IMR-90 (cell line): Measurements from ENCODE around the gene C17orf107. TPM values are rescaled to one million over a fixed set of nuclear protein-coding genes. Genes with fewer than 3 reads are reported as not detected.

ENCODE experiments used
- ATAC-seq: fragments of 200-7000 bp; cut with Tn5 transposase; 2 replicates; pipeline ENCODE4 v1.9.1; 2020; ENCODE audit warnings: low read depth, mild to moderate bottlenecking, moderate library complexity
- BruUV-seq: library from RNA; stranded (reverse); fragments of 400-500 nt; replicated peaks from 2 replicates; lab custom pipeline; 2021; lab: Mats Ljungman, UMichigan
- CTCF ChIA-PET: fragments of 300-600 bp; formaldehyde crosslinking; extraction: SDS; loops from one replicate; lab custom pipeline; 2021; ENCODE audit warnings: antibody characterized with exemption; lab: Yijun Ruan, JAX
- POLR2A ChIA-PET: fragments of 300-600 bp; sonication (Branson Sonifier 250); formaldehyde crosslinking; loops from one replicate; lab custom pipeline; 2022; ENCODE audit warnings: antibody characterized with exemption; ENCODE audit not compliant: unreplicated experiment; lab: Charles Lee
- DNase-seq: peaks from one replicate; pipeline ENCODE4 v3.0.0; 2013
- H2AFZ ChIP-seq: replicated peaks from 2 replicates; pipeline ENCODE3; 2013; ENCODE audit warnings: low read length, mild to moderate bottlenecking; ENCODE audit not compliant: poor library complexity
- H2AK5ac ChIP-seq: 2 replicates; pipeline ENCODE4 v1.6.1; 2013; ENCODE audit warnings: low read depth, low read length, inconsistent platforms
- H2AK9ac ChIP-seq: replicated peaks from 2 replicates; pipeline ENCODE3; 2013; ENCODE audit warnings: mild to moderate bottlenecking, low read depth, low read length, moderate library complexity; ENCODE audit not compliant: poor library complexity
- H2BK120ac ChIP-seq: 2 replicates; pipeline ENCODE4 v1.6.1; 2013; ENCODE audit warnings: low read depth, low read length, inconsistent platforms
- H2BK15ac ChIP-seq: 3 replicates; pipeline ENCODE4 v1.6.1; 2013; ENCODE audit warnings: low read depth, low read length, inconsistent platforms
- H2BK20ac ChIP-seq: 2 replicates; pipeline ENCODE4 v1.6.1; 2013; ENCODE audit warnings: low read depth, mild to moderate bottlenecking, inconsistent platforms, low read length, moderate library complexity
- H2BK5ac ChIP-seq: 2 replicates; pipeline ENCODE4 v1.6.1; 2013; ENCODE audit warnings: mild to moderate bottlenecking, low read depth, low read length, inconsistent platforms; ENCODE audit not compliant: poor library complexity, severe bottlenecking
- H3K14ac ChIP-seq: replicated peaks from 2 replicates; pipeline ENCODE4 v1.6.1; 2013; ENCODE audit warnings: low read depth, low read length, inconsistent platforms
- H3K18ac ChIP-seq: 2 replicates; pipeline ENCODE4 v1.6.1; 2013; ENCODE audit warnings: low read depth, low read length, control low read depth
- H3K23ac ChIP-seq: 2 replicates; pipeline ENCODE4 v1.6.1; 2013; ENCODE audit warnings: low read depth, low read length, inconsistent platforms
- H3K27ac ChIP-seq: 2 replicates; pipeline ENCODE4 v1.5.1; 2013; ENCODE audit warnings: mild to moderate bottlenecking, control low read depth, low read length; ENCODE audit not compliant: insufficient read depth
- H3K27me3 ChIP-seq: 2 replicates; pipeline ENCODE4 v1.6.1; 2013; ENCODE audit warnings: low read length; ENCODE audit not compliant: control insufficient read depth, insufficient read depth
- H3K36me3 ChIP-seq: 2 replicates; pipeline ENCODE4 v1.6.1; 2013; ENCODE audit warnings: low read length, mixed read lengths; ENCODE audit not compliant: control insufficient read depth, insufficient read depth
- H3K4ac ChIP-seq: 2 replicates; pipeline ENCODE4 v1.6.1; 2013; ENCODE audit warnings: low read depth, low read length, inconsistent platforms
- H3K4me1 ChIP-seq: 2 replicates; pipeline ENCODE4 v1.6.1; 2013; ENCODE audit warnings: low read length, mixed read lengths; ENCODE audit not compliant: control insufficient read depth, insufficient read depth
- H3K4me2 ChIP-seq: 2 replicates; pipeline ENCODE4 v1.6.1; 2013; ENCODE audit warnings: low read depth, mild to moderate bottlenecking, control low read depth, low read length, moderate library complexity
- H3K4me3 ChIP-seq: 2 replicates; pipeline ENCODE4 v1.5.1; 2013; ENCODE audit warnings: low read depth, mild to moderate bottlenecking, control low read depth, low read length, moderate library complexity; ENCODE audit not compliant: insufficient read depth
- H3K56ac ChIP-seq: 2 replicates; pipeline ENCODE4 v1.6.1; 2013; ENCODE audit warnings: low read length, inconsistent platforms; ENCODE audit not compliant: insufficient read depth; ENCODE audit errors: extremely low read depth
- H3K79me1 ChIP-seq, 2 experiments: 2 replicates each; pipeline ENCODE4 v1.6.1; 2013; ENCODE audit warnings: low read length in 2 of 2, inconsistent platforms in 1 of 2, low read depth in 1 of 2
- H3K9ac ChIP-seq: 2 replicates; pipeline ENCODE4 v1.6.1; 2013; ENCODE audit warnings: low read depth, low read length, control low read depth
- H3K9me1 ChIP-seq: 2 replicates; pipeline ENCODE4 v1.6.1; 2013; ENCODE audit warnings: low read length, inconsistent platforms; ENCODE audit not compliant: insufficient read depth
- H3K9me3 ChIP-seq: 2 replicates; pipeline ENCODE4 v1.6.1; 2013; ENCODE audit warnings: low read length; ENCODE audit not compliant: control insufficient read depth, insufficient read depth
- H4K20me1 ChIP-seq: 2 replicates; pipeline ENCODE4 v1.6.1; 2013; ENCODE audit warnings: low read length, inconsistent platforms; ENCODE audit not compliant: insufficient read depth
- H4K5ac ChIP-seq: 2 replicates; pipeline ENCODE4 v1.6.1; 2013; ENCODE audit warnings: mild to moderate bottlenecking, low read depth, low read length, control low read depth
- H4K8ac ChIP-seq, 2 experiments: 2 replicates each; pipeline ENCODE4 v1.6.1; 2013; ENCODE audit warnings: low read depth in 2 of 2, low read length in 2 of 2, control low read depth in 1 of 2, inconsistent platforms in 1 of 2
- H4K91ac ChIP-seq: 2 replicates; pipeline ENCODE4 v1.6.1; 2013; ENCODE audit warnings: low read depth, low read length, inconsistent platforms; ENCODE audit not compliant: insufficient read depth
- BHLHE40 ChIP-seq: fragments of 150-350 bp; IDR thresholded peaks from 2 replicates; pipeline ENCODE4 v1.6.1; 2016; ENCODE audit warnings: mild to moderate bottlenecking, low read depth, low read length
- CEBPB ChIP-seq: IDR thresholded peaks from 2 replicates; pipeline ENCODE4 v1.6.1; 2012; ENCODE audit warnings: low read depth, low read length, improper control_type of control experiment
- CHD1 ChIP-seq: IDR thresholded peaks from 2 replicates; pipeline ENCODE4 v1.6.1; 2012; ENCODE audit warnings: low read depth, low read length, improper control_type of control experiment
- FOS ChIP-seq: fragments of 150-350 bp; IDR thresholded peaks from 2 replicates; pipeline ENCODE4 v1.6.1; 2016; ENCODE audit warnings: low read depth, low read length
- MAFK ChIP-seq: IDR thresholded peaks from 2 replicates; pipeline ENCODE4 v1.6.1; 2012; ENCODE audit warnings: low read depth, low read length, improper control_type of control experiment
- MAZ ChIP-seq: IDR thresholded peaks from 2 replicates; pipeline ENCODE4 v1.6.1; 2012; ENCODE audit warnings: low read depth, mild to moderate bottlenecking, low read length, improper control_type of control experiment, moderate library complexity, borderline replicate concordance
- MXI1 ChIP-seq: IDR thresholded peaks from 2 replicates; pipeline ENCODE4 v1.6.1; 2012; ENCODE audit warnings: low read depth, mild to moderate bottlenecking, low read length, moderate library complexity, borderline replicate concordance
- NFE2L2 ChIP-seq: fragments of 150-350 bp; IDR thresholded peaks from 2 replicates; pipeline ENCODE4 v1.6.1; 2016; ENCODE audit warnings: low read depth, mild to moderate bottlenecking, low read length
- POLR2A ChIP-seq: IDR thresholded peaks from 2 replicates; pipeline ENCODE4 v1.6.1; 2012; ENCODE audit warnings: mild to moderate bottlenecking, low read depth, low read length
- RAD21 ChIP-seq: IDR thresholded peaks from 2 replicates; pipeline ENCODE4 v1.6.1; 2012; ENCODE audit warnings: low read length, improper control_type of control experiment
- RFX5 ChIP-seq: IDR thresholded peaks from 2 replicates; pipeline ENCODE4 v1.8.0; 2012; ENCODE audit warnings: low read depth, mild to moderate bottlenecking, low read length, moderate library complexity
- SMC3 ChIP-seq: fragments of 150-350 bp; IDR thresholded peaks from 2 replicates; pipeline ENCODE4 v1.6.1; 2016; ENCODE audit warnings: low read depth, mild to moderate bottlenecking, antibody characterized with exemption, low read length, moderate library complexity
- WGBS, 2 experiments: methylation state at CpG; one replicate each; pipeline versions ENCODE4 v1.1.5 to v1.1.7; 2013; ENCODE audit warnings: missing lambda C conversion rate in 2 of 2; ENCODE audit not compliant: insufficient read length in 1 of 2; ENCODE audit errors: extremely low coverage in 2 of 2; 5-methylcytosine and 5-hydroxymethylcytosine counted together
- dilution Hi-C: fragments of 300-500 bp; cut with HindIII; formaldehyde crosslinking; loops from one replicate; pipeline ENCODE4 v1.14.3; 2018; ENCODE audit warnings: low sequenced_read_pairs; ENCODE audit not compliant: unreplicated experiment
- in situ Hi-C: fragments of 300-500 bp; cut with MboI; formaldehyde crosslinking; loops from 3 replicates; pipeline ENCODE4 v1.14.3; 2019; ENCODE audit warnings: low sequenced_read_pairs, inconsistent platforms, mixed read lengths
- intact Hi-C: fragments of 100-400 bp; cut with micrococcal nuclease; formaldehyde crosslinking; loops from 2 replicates; pipeline ENCODE4 v1.10.0; 2022
- polyA plus RNA-seq, 3 experiments: library from polyadenylated mRNA; depleted of rRNA; stranded (reverse); fragments of >200 nt; gene quantifications; 2 replicates each; pipeline ENCODE4 v1.2.3, GENCODE V29; 2012; ENCODE audit warnings: low replicate concordance in 1 of 3
- total RNA-seq: library from RNA; depleted of rRNA; stranded (reverse); fragments of >200 nt; gene quantifications from 2 replicates; pipeline ENCODE4 v1.2.3, GENCODE V29; 2012
- TF ChIP-seq, protein P1 (sequence below): conservative IDR thresholded peaks from 2 replicates; pipeline ENCODE4 v1.5.1; 2012; ENCODE audit warnings: mild to moderate bottlenecking, low read depth, low read length, improper control_type of control experiment
- TF ChIP-seq, protein P2 (sequence below): fragments of 150-350 bp; IDR thresholded peaks from 2 replicates; pipeline ENCODE4 v1.6.1; 2016; ENCODE audit warnings: low read depth, mild to moderate bottlenecking, low read length, moderate library complexity, borderline replicate concordance
- TF ChIP-seq, protein P3 (sequence below): fragments of 150-350 bp; IDR thresholded peaks from 2 replicates; pipeline ENCODE4 v1.6.1; 2017; ENCODE audit warnings: mild to moderate bottlenecking, antibody characterized with exemption, low read length, low read depth

C17orf107 gene
- total and polyA plus RNA-seq, 2 of the 4 experiments (the other 2 are of a cell fraction), result 0.54 to 0.82 TPM

DNA sequence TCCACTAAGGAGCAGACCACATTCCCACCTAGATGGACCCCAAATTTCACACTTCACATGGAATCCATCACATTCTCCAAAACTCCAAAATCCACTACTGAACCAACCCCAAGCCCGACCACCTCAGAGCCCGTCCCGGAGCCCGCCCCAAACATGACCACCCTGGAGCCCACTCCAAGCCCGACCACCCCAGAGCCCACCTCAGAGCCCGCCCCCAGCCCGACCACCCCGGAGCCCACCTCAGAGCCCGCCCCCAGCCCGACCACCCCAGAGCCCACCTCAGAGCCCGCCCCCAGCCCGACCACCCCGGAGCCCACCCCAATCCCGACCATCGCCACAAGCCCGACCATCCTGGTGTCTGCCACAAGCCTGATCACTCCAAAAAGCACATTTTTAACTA lies 34.3 kb downstream of the C17orf107 start:
- H4K91ac ChIP-seq, result no peak overlapping the region
- H3K18ac ChIP-seq, result no peak overlapping the region
- H2AK5ac ChIP-seq, result no peak overlapping the region
- DNase-seq, result no peak
- dilution Hi-C loops, result no loop called here
- H3K23ac ChIP-seq, result no peak overlapping the region
- intact Hi-C loops, result no loop called here
- H3K14ac ChIP-seq, result no peak overlapping the region
- no peak overlapping the region for H3K56ac ChIP-seq
- H2BK15ac ChIP-seq, result no peak overlapping the region
- in situ Hi-C loops, result no loop called here
- no peaks in the 10 kb centered on the region for H3K9me3 ChIP-seq
- H4K8ac ChIP-seq, result no peak overlapping the region
- no peak overlapping the region for H4K5ac ChIP-seq
- WGBS, 2 experiments, result 76% methylated on average over 3 of the region's 16 CpGs; no CpG with 5 or more reads in 1 of the 2 experiments
- BruUV-seq, result no TSS peak
- TF ChIP-seq BHLHE40, result no peak
- TF ChIP-seq RFX5, result no peak
- TF ChIP-seq SMC3, result no peak
- TF ChIP-seq NFE2L2, result no peak
- TF ChIP-seq CEBPB, result no peak
- TF ChIP-seq, protein P1, sequence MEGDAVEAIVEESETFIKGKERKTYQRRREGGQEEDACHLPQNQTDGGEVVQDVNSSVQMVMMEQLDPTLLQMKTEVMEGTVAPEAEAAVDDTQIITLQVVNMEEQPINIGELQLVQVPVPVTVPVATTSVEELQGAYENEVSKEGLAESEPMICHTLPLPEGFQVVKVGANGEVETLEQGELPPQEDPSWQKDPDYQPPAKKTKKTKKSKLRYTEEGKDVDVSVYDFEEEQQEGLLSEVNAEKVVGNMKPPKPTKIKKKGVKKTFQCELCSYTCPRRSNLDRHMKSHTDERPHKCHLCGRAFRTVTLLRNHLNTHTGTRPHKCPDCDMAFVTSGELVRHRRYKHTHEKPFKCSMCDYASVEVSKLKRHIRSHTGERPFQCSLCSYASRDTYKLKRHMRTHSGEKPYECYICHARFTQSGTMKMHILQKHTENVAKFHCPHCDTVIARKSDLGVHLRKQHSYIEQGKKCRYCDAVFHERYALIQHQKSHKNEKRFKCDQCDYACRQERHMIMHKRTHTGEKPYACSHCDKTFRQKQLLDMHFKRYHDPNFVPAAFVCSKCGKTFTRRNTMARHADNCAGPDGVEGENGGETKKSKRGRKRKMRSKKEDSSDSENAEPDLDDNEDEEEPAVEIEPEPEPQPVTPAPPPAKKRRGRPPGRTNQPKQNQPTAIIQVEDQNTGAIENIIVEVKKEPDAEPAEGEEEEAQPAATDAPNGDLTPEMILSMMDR, result no peak
- no peak for TF ChIP-seq MXI1
- TF ChIP-seq CHD1, result no peak
- TF ChIP-seq, protein P2, sequence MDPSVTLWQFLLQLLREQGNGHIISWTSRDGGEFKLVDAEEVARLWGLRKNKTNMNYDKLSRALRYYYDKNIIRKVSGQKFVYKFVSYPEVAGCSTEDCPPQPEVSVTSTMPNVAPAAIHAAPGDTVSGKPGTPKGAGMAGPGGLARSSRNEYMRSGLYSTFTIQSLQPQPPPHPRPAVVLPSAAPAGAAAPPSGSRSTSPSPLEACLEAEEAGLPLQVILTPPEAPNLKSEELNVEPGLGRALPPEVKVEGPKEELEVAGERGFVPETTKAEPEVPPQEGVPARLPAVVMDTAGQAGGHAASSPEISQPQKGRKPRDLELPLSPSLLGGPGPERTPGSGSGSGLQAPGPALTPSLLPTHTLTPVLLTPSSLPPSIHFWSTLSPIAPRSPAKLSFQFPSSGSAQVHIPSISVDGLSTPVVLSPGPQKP, result no peak
- TF ChIP-seq RAD21, result no peak
- TF ChIP-seq, protein P3, sequence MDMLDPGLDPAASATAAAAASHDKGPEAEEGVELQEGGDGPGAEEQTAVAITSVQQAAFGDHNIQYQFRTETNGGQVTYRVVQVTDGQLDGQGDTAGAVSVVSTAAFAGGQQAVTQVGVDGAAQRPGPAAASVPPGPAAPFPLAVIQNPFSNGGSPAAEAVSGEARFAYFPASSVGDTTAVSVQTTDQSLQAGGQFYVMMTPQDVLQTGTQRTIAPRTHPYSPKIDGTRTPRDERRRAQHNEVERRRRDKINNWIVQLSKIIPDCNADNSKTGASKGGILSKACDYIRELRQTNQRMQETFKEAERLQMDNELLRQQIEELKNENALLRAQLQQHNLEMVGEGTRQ, result no peak
- no peak for TF ChIP-seq POLR2A
- TF ChIP-seq FOS, result no peak
- no peak for TF ChIP-seq MAFK
- TF ChIP-seq MAZ, result no peak
- H3K27me3 ChIP-seq, result no peaks in the 10 kb centered on the region
- H3K79me1 ChIP-seq, result peaks cover 2 to 11% of the 10 kb centered on the region in 2 experiments; a peak in 3 of 4 replicates
- ChIA-PET POLR2A (no interaction called here), CTCF (interaction anchor here (0.5 kb wide), 1 partner anchor 20 kb away, joined by 4 read pairs; no protein-coding TSS in a partner anchor)
- no peak overlapping the region for H3K9ac ChIP-seq
- no peak overlapping the region for H3K27ac ChIP-seq
- no peak overlapping the region for H2AK9ac ChIP-seq
- no peak overlapping the region for H2BK20ac ChIP-seq
- 0 out of 2 replicates have a peak, but pooled peaks cover under 1% of the 10 kb centered on the region for H4K20me1 ChIP-seq
- no peak for ATAC-seq
- H2BK120ac ChIP-seq, result no peak overlapping the region
- no peak overlapping the region for H3K4me3 ChIP-seq
- H2BK5ac ChIP-seq, result no peak overlapping the region
- no peak overlapping the region for H3K4ac ChIP-seq
- H3K9me1 ChIP-seq, result peaks cover 12% of the 10 kb centered on the region
- H3K36me3 ChIP-seq, result peaks cover 19% of the 10 kb centered on the region
- no peak overlapping the region for H2AFZ ChIP-seq
- no peak overlapping the region for H3K4me2 ChIP-seq
- peaks cover 7% of the 10 kb centered on the region for H3K4me1 ChIP-seq
